ENCODE data around the gene LTA4H.

LTA4H gene

GRCh38 chr12:96025518-96025917, 9.9 kb downstream of the LTA4H start:
- no peaks in the 10 kb centered on the region for H3K27me3 ChIP-seq (replicated peaks; ENCODE audit: control insufficient read depth, insufficient read depth, low read length)
- no peak for DNase-seq (ENCODE audit: extremely low read depth, insufficient read length)
- H3K4me3 ChIP-seq (replicated peaks; ENCODE audit: low read depth, low read length): no peak overlapping the region
- no peak for TF ChIP-seq CTCF (IDR thresholded peaks at IDR 0.05; ENCODE audit: insufficient read depth, low read length, poor library complexity, severe bottlenecking)
- H3K36me3 ChIP-seq (ENCODE audit: control insufficient read depth, insufficient read depth, low read length): no peaks in the 10 kb centered on the region

GRCh38 chr12:96020314-96021003, 14.9 kb downstream of the LTA4H start:
- no peaks in the 10 kb centered on the region; the same call in 1 of the 2 replicates for H3K36me3 ChIP-seq (ENCODE audit: control insufficient read depth, insufficient read depth, low read length)
- TF ChIP-seq CTCF (IDR thresholded peaks at IDR 0.05; ENCODE audit: insufficient read depth, low read length, poor library complexity, severe bottlenecking): no peak

GRCh38 chr12:96015672-96016071, 19.7 kb downstream of the LTA4H start:
- Histone ChIP-seq H3K27me3 (replicated peaks; ENCODE audit: control insufficient read depth, insufficient read depth, low read length) (no peaks in the 10 kb centered on the region), H3K36me3 (ENCODE audit: control insufficient read depth, insufficient read depth, low read length) (no peaks in the 10 kb centered on the region; the same call in none of the 2 replicates), H3K4me3 (replicated peaks; ENCODE audit: low read depth, low read length) (no peak overlapping the region)
- TF ChIP-seq CTCF (IDR thresholded peaks at IDR 0.05; ENCODE audit: insufficient read depth, low read length, poor library complexity, severe bottlenecking): no peak
- no peak for DNase-seq (ENCODE audit: extremely low read depth, insufficient read length)

More at GRCh38 chr12:96020314-96021003, 14.9 kb downstream of the LTA4H start:
- Histone ChIP-seq H3K27me3 (replicated peaks; ENCODE audit: control insufficient read depth, insufficient read depth, low read length) (no peaks in the 10 kb centered on the region), H3K4me3 (replicated peaks; ENCODE audit: low read depth, low read length) (no peak overlapping the region)
- peak; percentile 17 for DNase-seq (ENCODE audit: extremely low read depth, insufficient read length)

- TF ChIP-seq CTCF (IDR thresholded peaks at IDR 0.05; ENCODE audit: insufficient read depth, low read length, poor library complexity, severe bottlenecking): no peak
- Histone ChIP-seq H3K4me3 (replicated peaks; ENCODE audit: low read depth, low read length) (no peak overlapping the region), H3K36me3 (ENCODE audit: control insufficient read depth, insufficient read depth, low read length) (peaks cover 1% of the 10 kb centered on the region), H3K27me3 (replicated peaks; ENCODE audit: control insufficient read depth, insufficient read depth, low read length) (no peaks in the 10 kb centered on the region)
- DNase-seq (ENCODE audit: extremely low read depth, insufficient read length): no peak
Measured at GRCh38 chr12:96014943-96015599, 20.3 kb downstream of the LTA4H start.

GRCh38 chr12:96007729-96008128, 27.7 kb downstream of the LTA4H start:
- peaks cover 5% of the 10 kb centered on the region for H3K36me3 ChIP-seq (ENCODE audit: control insufficient read depth, insufficient read depth, low read length)
- no peak for TF ChIP-seq CTCF (IDR thresholded peaks at IDR 0.05; ENCODE audit: insufficient read depth, low read length, poor library complexity, severe bottlenecking)

More at GRCh38 chr12:96007729-96008128, 27.7 kb downstream of the LTA4H start:
- Histone ChIP-seq H3K27me3 (replicated peaks; ENCODE audit: control insufficient read depth, insufficient read depth, low read length) (no peaks in the 10 kb centered on the region), H3K4me3 (replicated peaks; ENCODE audit: low read depth, low read length) (no peak overlapping the region)
- no peak for DNase-seq (ENCODE audit: extremely low read depth, insufficient read length)
